Regular cardiac myocyte (primary cell): ENCODE data around the gene OR6M1. TPM values are rescaled to one million over a fixed set of nuclear protein-coding genes. Genes with fewer than 3 reads are reported as not detected.

ENCODE experiments used
- total RNA-seq: library from RNA; depleted of rRNA; stranded (reverse); fragments of >200 nt; gene quantifications from 2 replicates; pipeline ENCODE4 v1.2.3, GENCODE V29; 2014

OR6M1 gene
- not detected in 2 replicates for total RNA-seq

GRCh38 chr11:123806249-123806648, at the start of gene OR6M1:
OR6M1 (minus strand) TSS chr11:123806349; CDS start chr11:123806349, 0 bp downstream.

Other genes starting within 250 kb of the OR6M1 start
- gene SCN3B, start 151.7 kb downstream of the OR6M1 start, total RNA-seq: under 0.01 TPM in 1 of 2 replicates, not detected in the other
- 5.9 and 8.2 TPM in 2 replicates for gene ZNF202, start 64.7 kb downstream of the OR6M1 start, total RNA-seq
- not detected in 2 replicates for gene OR6X1, start 51.8 kb downstream of the OR6M1 start, total RNA-seq
- gene TMEM225, start 79.3 kb upstream of the OR6M1 start, total RNA-seq: not detected in 2 replicates
- not detected in 2 replicates for gene OR8D4, start 95.8 kb upstream of the OR6M1 start, total RNA-seq
- gene OR4D5, start 133.3 kb upstream of the OR6M1 start, total RNA-seq: not detected in 2 replicates
- gene OR6T1, start 137.5 kb upstream of the OR6M1 start, total RNA-seq: not detected in 2 replicates
- gene OR10S1, start 171.4 kb upstream of the OR6M1 start, total RNA-seq: not detected in 2 replicates
- gene OR10G6, start 188.8 kb upstream of the OR6M1 start, total RNA-seq: not detected in 2 replicates
- gene OR10G4, start 206.6 kb upstream of the OR6M1 start, total RNA-seq: not detected in 2 replicates
- gene OR10G9, start 216.7 kb upstream of the OR6M1 start, total RNA-seq: not detected in 2 replicates
- gene OR10G8, start 220.4 kb upstream of the OR6M1 start, total RNA-seq: not detected in 2 replicates
- gene OR10G7, start 235.0 kb upstream of the OR6M1 start, total RNA-seq: not detected in 2 replicates